ENCODE data around the gene CALR.

DNA sequence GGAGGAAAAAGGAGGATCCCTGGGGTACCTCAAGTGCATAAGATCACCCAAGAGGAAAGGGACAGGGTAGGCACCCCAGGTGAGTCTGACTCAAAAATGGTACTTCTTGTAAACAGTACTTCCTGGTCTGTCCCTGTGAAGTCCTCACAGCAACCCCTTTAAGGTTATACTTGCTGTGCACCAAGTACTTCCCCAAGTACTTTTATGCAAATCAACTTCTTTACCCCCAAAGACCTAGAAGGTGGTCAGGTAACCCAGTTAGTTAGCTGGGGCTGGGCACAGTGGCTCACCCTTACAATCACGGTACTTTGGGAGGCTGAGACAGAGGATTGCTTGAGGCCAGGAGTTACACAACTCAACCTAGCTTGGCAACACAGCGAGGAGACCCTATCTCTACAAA lies 2.5 kb downstream of the CALR start:
- TF ChIP-seq, protein P1, sequence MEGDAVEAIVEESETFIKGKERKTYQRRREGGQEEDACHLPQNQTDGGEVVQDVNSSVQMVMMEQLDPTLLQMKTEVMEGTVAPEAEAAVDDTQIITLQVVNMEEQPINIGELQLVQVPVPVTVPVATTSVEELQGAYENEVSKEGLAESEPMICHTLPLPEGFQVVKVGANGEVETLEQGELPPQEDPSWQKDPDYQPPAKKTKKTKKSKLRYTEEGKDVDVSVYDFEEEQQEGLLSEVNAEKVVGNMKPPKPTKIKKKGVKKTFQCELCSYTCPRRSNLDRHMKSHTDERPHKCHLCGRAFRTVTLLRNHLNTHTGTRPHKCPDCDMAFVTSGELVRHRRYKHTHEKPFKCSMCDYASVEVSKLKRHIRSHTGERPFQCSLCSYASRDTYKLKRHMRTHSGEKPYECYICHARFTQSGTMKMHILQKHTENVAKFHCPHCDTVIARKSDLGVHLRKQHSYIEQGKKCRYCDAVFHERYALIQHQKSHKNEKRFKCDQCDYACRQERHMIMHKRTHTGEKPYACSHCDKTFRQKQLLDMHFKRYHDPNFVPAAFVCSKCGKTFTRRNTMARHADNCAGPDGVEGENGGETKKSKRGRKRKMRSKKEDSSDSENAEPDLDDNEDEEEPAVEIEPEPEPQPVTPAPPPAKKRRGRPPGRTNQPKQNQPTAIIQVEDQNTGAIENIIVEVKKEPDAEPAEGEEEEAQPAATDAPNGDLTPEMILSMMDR (conservative IDR thresholded peaks at IDR 0.05), result no peak
- no peak for TF ChIP-seq EZH2 (IDR thresholded peaks at IDR 0.05; ENCODE audit: low read depth)

Data from PC-9 (cell line).